ENCODE results near the gene ACKR2. TPM values are rescaled to one million over a fixed set of nuclear protein-coding genes. Genes with fewer than 3 reads are reported as not detected.

The ACKR2 gene
- total RNA-seq, 1 experiment from 2014 or later, result 0.76 TPM

- H3K27me3 ChIP-seq (ENCODE audit: insufficient read depth, low read length), result no peaks in the 10 kb centered on the region
- RAD21 ChIA-PET (ENCODE audit: low non-redundant PET in 1 of 2, low total read pairs in 2 of 2, uncharacterized antibody in 2 of 2, unreplicated experiment in 2 of 2), result no interaction called here
- POLR2A ChIA-PET, result no interaction called here
- peak; percentile 49 for ATAC-seq
- no peaks in the 10 kb centered on the region for H3K9me2 ChIP-seq (ENCODE audit: insufficient read depth)
- CTCF ChIA-PET, result interaction anchor here (1.0 to 1.1 kb wide), 2 partner anchors 11 to 599 kb away, joined by 3 to 5 read pairs; no protein-coding TSS in a partner anchor
- H2AFZ ChIP-seq (ENCODE audit: low read depth, low read length, poor library complexity, severe bottlenecking), result no peak overlapping the region
- no peaks in the 10 kb centered on the region for H3K9me3 ChIP-seq (ENCODE audit: control insufficient read depth in 1 of 2, insufficient read depth in 1 of 2, low read depth in 1 of 2, low read length in 2 of 2)
- H3K36me3 ChIP-seq (ENCODE audit: control insufficient read depth in 1 of 2, insufficient read depth in 2 of 2, low read length in 2 of 2), result no peaks in the 10 kb centered on the region
- no TSS peak for BruUV-seq (replicated peaks)
- no peaks in the 10 kb centered on the region for H3K79me2 ChIP-seq (ENCODE audit: insufficient read depth, low read length)
- H4K20me1 ChIP-seq (ENCODE audit: insufficient read depth), result no peaks in the 10 kb centered on the region
- H3K27ac ChIP-seq (ENCODE audit: low read depth, low read length), result no peak overlapping the region
- TF ChIP-seq CEBPB (IDR thresholded peaks at IDR 0.05; ENCODE audit: low read depth) (no peak), MAX (IDR thresholded peaks at IDR 0.05) (no peak), FOSL1 (IDR thresholded peaks at IDR 0.05; ENCODE audit: low read depth) (peak; percentile 34)
- no peak overlapping the region for H3K9ac ChIP-seq (ENCODE audit: low read length)
- no peak overlapping the region for H3K4me3 ChIP-seq (replicated peaks in 1 of 2; ENCODE audit: low read depth in 1 of 2, low read length in 2 of 2)
- peak; percentile 19 for DNase-seq (ENCODE audit: low read depth, low spot score)
- peak overlapping the region; percentile 43 for H3K4me2 ChIP-seq (ENCODE audit: low read length)
- intact Hi-C loops (cut with micrococcal nuclease), result loop anchor here (10.0 kb wide), 1 partner anchor 284 kb away; no protein-coding TSS in a partner anchor
- H3K4me1 ChIP-seq (ENCODE audit: control insufficient read depth in 1 of 2, insufficient read depth in 2 of 2, low read length in 2 of 2), result peaks cover 3 to 29% of the 10 kb centered on the region in 2 experiments
Observed at GRCh38 chr3:42829083-42829627, 19.9 kb downstream of the ACKR2 start.

GRCh38 chr3:42829628-42830436 is 20.6 kb downstream of the ACKR2 start:
- DNase-seq (ENCODE audit: low read depth, low spot score), result no peak
- Histone ChIP-seq H3K4me2 (ENCODE audit: low read length) (peak overlapping the region; percentile 43), H3K9ac (ENCODE audit: low read length) (no peak overlapping the region), H3K27me3 (ENCODE audit: insufficient read depth, low read length) (no peaks in the 10 kb centered on the region), H3K9me2 (ENCODE audit: insufficient read depth) (no peaks in the 10 kb centered on the region), H3K36me3 (ENCODE audit: control insufficient read depth in 1 of 2, insufficient read depth in 2 of 2, low read length in 2 of 2) (no peaks in the 10 kb centered on the region), H3K9me3 (ENCODE audit: control insufficient read depth in 1 of 2, insufficient read depth in 1 of 2, low read depth in 1 of 2, low read length in 2 of 2) (no peaks in the 10 kb centered on the region), H3K4me3 (replicated peaks in 1 of 2; ENCODE audit: low read depth in 1 of 2, low read length in 2 of 2) (no peak overlapping the region), H2AFZ (ENCODE audit: low read depth, low read length, poor library complexity, severe bottlenecking) (peak overlapping the region; percentile 93), H4K20me1 (ENCODE audit: insufficient read depth) (no peaks in the 10 kb centered on the region), H3K4me1 (ENCODE audit: control insufficient read depth in 1 of 2, insufficient read depth in 2 of 2, low read length in 2 of 2) (peaks cover 3 to 29% of the 10 kb centered on the region in 2 experiments), H3K27ac (ENCODE audit: low read depth, low read length) (no peak overlapping the region), H3K79me2 (ENCODE audit: insufficient read depth, low read length) (no peaks in the 10 kb centered on the region)
- TF ChIP-seq TCF7L2 (IDR thresholded peaks at IDR 0.05; ENCODE audit: borderline replicate concordance, extremely low read depth, insufficient read depth, insufficient read length) (no peak), CTCF (IDR thresholded peaks at IDR 0.05 in 2 of 3, conservative IDR thresholded peaks at IDR 0.05 in 1 of 3; ENCODE audit: borderline replicate concordance in 1 of 3, insufficient read depth in 1 of 3, low read depth in 2 of 3, low read length in 2 of 3) (no peak), ELF1 (IDR thresholded peaks at IDR 0.05; ENCODE audit: borderline replicate concordance, low read depth) (no peak), ZFX (IDR thresholded peaks at IDR 0.05) (no peak), SP1 (IDR thresholded peaks at IDR 0.05; ENCODE audit: low read depth) (no peak), ZNF274 (IDR thresholded peaks at IDR 0.05; ENCODE audit: low read depth, low read length) (no peak), EZH2phosphoT487 (IDR thresholded peaks at IDR 0.05; ENCODE audit: borderline replicate concordance) (no peak), REST (IDR thresholded peaks at IDR 0.05; ENCODE audit: low read depth) (no peak)
- BruUV-seq (replicated peaks), result no TSS peak
- ChIA-PET POLR2A (interaction anchor here (0.5 to 1.0 kb wide), 2 partner anchors 9 to 102 kb away, joined by 3 read pairs; no protein-coding TSS in a partner anchor), RAD21 (ENCODE audit: low non-redundant PET in 1 of 2, low total read pairs in 2 of 2, uncharacterized antibody in 2 of 2, unreplicated experiment in 2 of 2) (no interaction called here), CTCF (interaction anchor here (1.0 to 2.0 kb wide), 14 partner anchors 8 to 600 kb away, joined by 3 to 25 read pairs (median 6); partner anchors contain the start of gene HIGD1A)
- no peak for ATAC-seq
- intact Hi-C loops (cut with micrococcal nuclease), result loop anchor here (2.0 to 10.0 kb wide), 5 partner anchors 49 to 599 kb away; no protein-coding TSS in a partner anchor
